ENCODE results near the gene PTPRG. TPM values are rescaled to one million over a fixed set of nuclear protein-coding genes. Genes with fewer than 3 reads are reported as not detected.

PTPRG gene
- total and polyA plus RNA-seq, 12 donors: 6.3 to 119 (median 72.2) TPM

- Histone ChIP-seq H3K9me3 (replicated peaks in 1 of 3) (no peaks in the 10 kb centered on the region), H3K27ac (no peak overlapping the region), H3K4me1 (replicated peaks in 1 of 2) (peaks cover 0 to 24% of the 10 kb centered on the region in 2 donors), H3K4me3 (no peak overlapping the region), H3K27me3 (no peaks in the 10 kb centered on the region), H3K36me3 (replicated peaks in 1 of 2) (no peaks in the 10 kb centered on the region)
- 61 to 73% (median 64%) methylated on average over 2 of the region's 2 CpGs for WGBS, 4 donors
- intact Hi-C loops (cut with DNase I): no loop called here
- no peak for TF ChIP-seq POLR2A (IDR thresholded peaks at IDR 0.05)
- no peak for TF ChIP-seq CTCF (IDR thresholded peaks at IDR 0.05)
- no peak for DNase-seq
Observed at GRCh38 chr3:61974662-61975061, 413.3 kb downstream of the PTPRG start.

GRCh38 chr3:61975199-61975598 is 413.8 kb downstream of the PTPRG start:
- no peaks in the 10 kb centered on the region for H3K36me3 ChIP-seq (replicated peaks in 1 of 2)
- intact Hi-C loops (cut with DNase I): no loop called here

GRCh38 chr3:61975936-61976335 is 414.6 kb downstream of the PTPRG start:
- Histone ChIP-seq H3K4me1 (replicated peaks in 1 of 2) (peaks cover 0 to 25% of the 10 kb centered on the region in 2 donors), H3K27ac (no peak overlapping the region), H3K9me3 (replicated peaks in 1 of 3) (no peaks in the 10 kb centered on the region), H3K36me3 (replicated peaks in 1 of 2) (no peaks in the 10 kb centered on the region), H3K4me3 (no peak overlapping the region), H3K27me3 (no peaks in the 10 kb centered on the region)
- DNase-seq: no peak
- WGBS, 4 donors: 59 to 76% (median 62%) methylated on average over 2 of the region's 2 CpGs
- no peak for TF ChIP-seq CTCF (IDR thresholded peaks at IDR 0.05)
- TF ChIP-seq POLR2A (IDR thresholded peaks at IDR 0.05): no peak
- intact Hi-C loops (cut with DNase I): no loop called here

More at GRCh38 chr3:61975199-61975598, 413.8 kb downstream of the PTPRG start:
- Histone ChIP-seq H3K4me3 (no peak overlapping the region), H3K27ac (no peak overlapping the region), H3K4me1 (replicated peaks in 1 of 2) (peaks cover 0 to 25% of the 10 kb centered on the region in 2 donors), H3K9me3 (replicated peaks in 1 of 3) (no peaks in the 10 kb centered on the region), H3K27me3 (no peaks in the 10 kb centered on the region)
- 75 to 76% (median 75%) methylated on average over 3 of the region's 3 CpGs for WGBS, 4 donors
- no peak for TF ChIP-seq CTCF (IDR thresholded peaks at IDR 0.05)
- TF ChIP-seq POLR2A (IDR thresholded peaks at IDR 0.05): no peak
- no peak for DNase-seq

GRCh38 chr3:61978460-61979419 is 417.4 kb downstream of the PTPRG start:
- peaks cover 0 to 25% of the 10 kb centered on the region in 2 donors for H3K4me1 ChIP-seq (replicated peaks in 1 of 2)
- no peak overlapping the region for H3K4me3 ChIP-seq
- WGBS, 4 donors: 71 to 81% (median 74%) methylated on average over 8 of the region's 8 CpGs
- no peak for DNase-seq
- intact Hi-C loops (cut with DNase I): no loop called here
- no peaks in the 10 kb centered on the region for H3K36me3 ChIP-seq (replicated peaks in 1 of 2)
- TF ChIP-seq POLR2A (IDR thresholded peaks at IDR 0.05) (no peak), CTCF (IDR thresholded peaks at IDR 0.05) (no peak)
- H3K9me3 ChIP-seq (replicated peaks in 1 of 3): no peaks in the 10 kb centered on the region
- no peak overlapping the region for H3K27ac ChIP-seq
- no peaks in the 10 kb centered on the region for H3K27me3 ChIP-seq

Measured in adrenal gland (tissue), 12 donors.